ENCODE measurements around the gene OTOGL.
"Not testable (repeated sequence)": the region's sequence is repeated elsewhere in the genome, so short reads cannot be mapped to it uniquely, and the experiment has no call there.

The OTOGL gene

DNA sequence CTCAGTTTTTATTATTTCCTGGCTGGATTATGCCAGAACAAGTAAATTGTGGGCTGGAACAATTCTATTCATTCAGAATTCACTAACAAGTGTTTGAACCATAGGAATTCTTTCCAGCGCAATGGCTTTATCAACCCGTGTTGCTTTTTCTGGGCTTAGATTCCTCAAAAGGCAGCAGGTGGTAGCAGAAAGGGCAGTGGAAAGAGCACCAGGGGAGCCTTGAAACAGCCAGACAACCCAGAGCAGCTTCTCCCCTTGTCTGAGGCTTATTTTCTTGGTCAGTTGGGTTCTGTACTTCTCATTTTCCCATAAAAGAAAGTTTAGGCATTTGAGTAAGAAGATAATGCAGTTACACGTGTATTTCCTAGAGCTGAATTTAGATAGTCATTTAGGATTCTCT, 130.7 kb downstream of the OTOGL start:
- DNase-seq (ENCODE audit: low read depth): no peak

DNA sequence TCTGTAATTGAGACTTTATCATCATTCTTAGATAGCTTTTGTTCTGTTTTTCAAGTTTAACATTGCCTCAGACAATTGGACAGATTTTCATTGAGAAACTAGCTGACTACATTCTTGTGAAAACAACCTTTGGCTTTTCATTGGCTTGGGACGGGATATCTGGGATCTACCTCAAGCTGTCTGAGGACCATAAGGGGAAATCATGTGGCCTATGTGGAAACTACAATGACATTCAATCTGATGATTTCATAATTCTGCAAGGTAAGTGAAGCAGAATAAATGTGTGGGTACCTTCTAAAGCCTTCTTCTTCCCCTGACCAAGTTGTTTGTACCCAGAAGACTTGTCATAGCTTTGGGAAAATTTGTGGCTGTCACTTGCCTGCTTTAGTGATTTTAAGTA, 133.5 kb downstream of the OTOGL start:
- no peak for DNase-seq (ENCODE audit: low read depth)

DNA sequence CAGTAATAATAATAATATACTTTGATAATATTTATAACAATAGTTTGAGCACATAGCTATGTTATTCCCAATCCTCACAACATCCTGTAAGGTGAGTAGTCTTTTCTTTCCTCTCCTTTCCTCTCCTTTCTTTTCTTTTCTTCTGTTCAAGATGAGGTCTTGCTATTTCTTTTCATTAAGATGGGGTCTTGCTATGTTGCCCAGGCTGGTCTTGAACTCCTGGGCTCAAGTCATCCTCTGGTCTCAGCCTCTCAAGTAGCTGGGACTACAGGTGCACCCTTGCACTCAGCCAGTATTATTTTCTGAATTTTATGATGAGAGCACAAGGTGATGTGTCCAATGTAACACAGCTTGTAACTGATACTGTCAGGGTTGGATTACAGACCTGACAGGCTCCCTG, 134.6 kb downstream of the OTOGL start:
- DNase-seq (ENCODE audit: low read depth): no peak

DNA sequence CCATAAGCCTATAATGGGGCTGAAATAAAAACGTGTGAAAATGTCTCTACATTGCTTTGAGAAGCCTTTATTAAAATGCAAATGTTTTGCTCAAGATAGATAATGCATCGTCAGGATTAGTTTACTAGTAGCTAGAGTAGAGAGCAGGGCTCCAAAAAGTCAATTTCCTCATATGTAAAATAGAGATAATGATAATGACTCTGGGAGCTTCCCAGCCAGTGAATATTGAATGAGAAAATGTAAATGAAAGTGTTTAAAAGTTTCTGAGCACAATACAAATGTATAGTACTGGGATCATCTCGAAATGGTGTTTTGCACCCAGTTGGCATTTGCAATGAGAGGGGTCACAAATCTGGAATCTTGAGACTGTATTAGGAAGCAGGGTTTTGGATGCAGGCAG, 135.3 kb downstream of the OTOGL start:
- DNase-seq (ENCODE audit: low read depth): no peak

DNA sequence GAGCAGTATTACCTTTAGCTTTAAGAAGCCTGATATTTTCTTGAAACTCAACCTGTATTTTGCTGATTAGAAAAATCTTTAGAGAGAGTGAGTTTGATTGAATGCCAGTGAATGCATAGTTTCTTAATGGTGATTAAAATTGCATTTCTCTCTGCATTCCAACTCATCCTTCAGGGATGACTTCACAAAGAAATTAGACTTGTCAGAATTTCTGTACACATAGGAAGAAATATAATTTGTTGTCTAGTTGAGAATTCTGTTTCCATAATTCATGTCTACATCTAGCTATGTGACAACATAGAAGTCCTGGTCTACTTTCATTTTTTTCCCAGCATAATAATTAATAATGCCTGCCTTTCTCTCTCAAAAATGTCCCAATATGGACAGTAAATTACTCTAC, 136.6 kb downstream of the OTOGL start:
- DNase-seq (ENCODE audit: low read depth): no peak

DNA sequence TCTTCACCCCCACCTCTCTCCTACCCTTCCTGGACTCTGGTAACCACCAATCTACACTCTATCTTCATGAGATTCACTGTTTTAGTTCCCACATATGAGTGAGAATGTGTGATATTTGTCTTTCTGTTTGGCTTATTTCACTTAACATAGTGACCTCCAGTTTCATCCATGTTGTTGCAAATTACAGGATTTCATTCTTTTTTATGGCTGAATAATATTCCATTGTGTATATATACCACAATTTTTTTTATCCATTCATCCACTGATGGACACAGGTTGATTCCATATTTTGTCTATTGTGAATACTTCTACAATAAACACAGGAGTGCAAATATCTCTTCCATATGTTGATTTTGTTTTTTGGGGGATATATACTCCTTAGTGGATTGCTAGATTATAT, 140.5 kb downstream of the OTOGL start:
- no peak for DNase-seq (ENCODE audit: low read depth)

DNA sequence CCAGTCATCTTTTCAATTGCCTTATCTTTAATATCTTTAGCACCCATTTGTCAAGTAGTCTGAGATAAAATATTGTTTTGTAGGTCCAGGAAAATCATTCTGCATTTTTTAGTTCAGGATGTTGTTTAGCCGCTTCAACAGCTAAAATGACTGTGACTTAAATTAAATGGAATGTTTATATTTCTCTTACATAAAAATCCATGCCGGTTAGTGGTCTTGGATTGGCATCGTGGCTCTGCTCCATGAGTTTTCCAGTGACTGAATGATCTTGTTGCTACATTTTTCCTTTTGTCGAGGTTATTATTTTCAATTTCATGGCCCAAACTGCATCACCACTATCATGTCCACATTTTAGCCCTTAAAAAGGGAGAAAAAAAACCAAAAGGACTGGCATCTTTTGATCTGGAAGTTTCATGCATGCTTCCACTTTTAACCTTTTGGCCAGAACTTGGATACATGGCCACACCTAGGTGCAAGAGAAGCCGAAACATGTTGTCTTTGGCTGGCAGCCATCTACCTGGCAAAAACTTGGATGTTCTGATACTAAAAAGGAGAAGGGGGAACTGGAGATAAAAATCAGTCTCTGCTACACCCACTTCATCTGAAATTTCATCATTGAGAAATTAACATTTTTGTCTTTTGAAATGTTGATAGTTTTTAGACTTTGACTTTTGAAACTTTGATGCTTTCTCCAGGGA, 142.4 kb downstream of the OTOGL start:
- DNase-seq (ENCODE audit: low read depth): no peak

DNA sequence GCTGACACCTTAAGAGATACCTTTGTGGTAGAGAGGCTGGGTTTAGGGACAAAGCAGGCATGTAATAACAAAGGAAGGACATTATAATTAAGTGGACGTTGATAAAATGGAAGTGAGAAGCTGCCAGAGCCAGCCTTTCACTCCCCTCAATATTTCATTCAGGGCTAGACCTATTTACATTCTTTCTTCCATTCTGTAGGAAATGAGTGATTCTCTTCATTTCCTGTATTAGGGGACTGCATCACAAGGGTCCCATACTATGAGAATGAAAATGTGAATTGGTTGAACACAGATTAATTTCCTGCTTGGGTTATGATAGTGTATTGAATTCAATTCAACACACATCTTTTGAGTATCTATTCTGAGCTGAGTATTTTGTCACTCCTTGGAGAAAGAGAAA, 143.0 kb downstream of the OTOGL start:
- DNase-seq (ENCODE audit: low read depth): no peak

DNA sequence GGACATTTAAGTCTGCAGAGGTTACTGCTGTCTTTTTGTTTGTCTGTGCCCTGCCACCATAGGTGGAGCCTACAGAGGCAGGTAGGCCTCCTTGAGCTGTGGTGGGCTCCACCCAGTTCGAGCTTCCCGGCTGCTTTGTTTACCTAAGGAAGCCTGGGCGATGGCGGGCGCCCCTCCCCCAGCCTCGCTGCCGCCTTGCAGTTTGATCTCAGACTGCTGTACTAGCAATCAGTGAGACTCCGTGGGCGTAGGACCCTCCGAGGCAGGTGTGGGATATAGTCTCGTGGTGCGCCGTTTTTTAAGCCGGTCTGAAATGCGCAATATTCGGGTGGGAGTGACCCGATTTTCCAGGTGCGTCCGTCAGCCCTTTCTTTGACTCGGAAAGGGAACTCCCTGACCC, 150.2 kb downstream of the OTOGL start:
- DNase-seq (ENCODE audit: low read depth): not testable (repeated sequence)

DNA sequence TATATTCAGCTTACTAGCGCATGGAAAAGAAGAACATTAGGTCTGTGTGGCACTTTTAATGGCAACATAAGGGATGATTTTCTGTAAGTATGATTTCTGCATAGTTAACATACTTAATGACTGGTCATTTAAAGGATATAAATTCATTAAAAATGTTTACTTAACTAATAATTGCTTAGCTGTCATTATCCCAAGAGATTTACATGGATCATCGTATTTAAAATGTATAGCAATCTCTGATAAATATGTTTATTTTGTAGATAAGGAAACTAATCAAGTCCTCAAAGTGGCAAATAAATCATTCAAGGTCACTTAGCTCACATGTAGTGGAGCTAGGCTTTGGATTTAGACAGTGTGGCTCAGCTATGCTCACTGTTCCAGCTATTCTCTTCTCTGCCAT, 158.6 kb downstream of the OTOGL start:
- DNase-seq (ENCODE audit: low read depth): no peak

DNA sequence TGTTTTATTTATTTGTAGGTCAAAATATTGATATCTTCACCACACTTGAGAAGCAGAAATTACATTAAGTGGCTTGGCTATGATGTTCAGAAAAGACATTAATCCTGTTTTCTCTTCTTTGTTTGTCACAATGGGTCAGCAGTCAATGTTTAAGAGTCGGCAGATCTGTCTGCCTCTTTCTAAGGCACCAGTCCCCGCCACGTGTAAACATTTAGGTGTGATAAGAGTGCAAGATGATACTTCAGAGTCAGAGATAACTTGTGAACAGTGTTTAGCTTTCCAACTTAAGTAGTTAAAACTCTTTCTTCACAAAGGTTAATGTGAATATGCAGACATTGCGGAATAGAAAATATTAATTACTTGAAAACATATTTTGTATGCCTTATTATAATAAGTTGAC, 160.9 kb downstream of the OTOGL start:
- no peak for DNase-seq (ENCODE audit: low read depth)

DNA sequence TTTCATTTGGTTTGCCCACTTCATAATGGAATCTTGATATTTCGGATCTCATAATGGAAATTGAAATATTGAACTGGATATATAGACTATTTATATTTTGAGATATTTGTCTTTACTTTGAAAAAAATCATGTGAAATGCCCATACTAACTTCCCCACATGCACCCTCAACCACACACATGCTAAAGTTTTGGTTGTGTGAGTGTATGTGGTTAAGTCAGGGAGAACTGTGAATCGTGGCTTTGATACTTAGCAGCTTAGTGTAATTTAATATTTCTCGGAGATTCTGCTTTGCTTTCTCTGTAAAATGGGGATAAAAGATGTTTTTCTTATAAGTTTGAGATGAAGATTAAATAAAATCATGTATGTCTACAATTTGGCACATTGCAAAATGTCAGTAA, 162.1 kb downstream of the OTOGL start:
- DNase-seq (ENCODE audit: low read depth): no peak

DNA sequence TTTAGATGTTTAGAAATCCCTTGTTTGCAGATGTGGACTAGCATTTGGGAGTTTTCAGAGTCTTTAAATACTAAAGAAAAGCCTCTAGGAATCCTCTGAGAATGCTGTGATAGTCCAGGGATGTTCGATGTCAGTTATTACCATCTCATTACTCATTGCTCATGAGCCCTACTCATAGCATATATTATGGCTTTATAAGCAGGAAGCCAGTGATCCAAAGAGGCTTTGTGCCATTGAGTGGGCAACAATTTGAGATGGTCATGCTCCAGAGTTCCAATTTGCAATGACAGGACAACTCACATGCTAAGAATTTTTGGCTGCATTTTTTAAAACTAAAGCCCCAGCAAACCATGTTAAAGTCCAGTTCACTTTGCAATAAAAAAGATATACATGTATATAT, 163.0 kb downstream of the OTOGL start:
- no peak for DNase-seq (ENCODE audit: low read depth)

DNA sequence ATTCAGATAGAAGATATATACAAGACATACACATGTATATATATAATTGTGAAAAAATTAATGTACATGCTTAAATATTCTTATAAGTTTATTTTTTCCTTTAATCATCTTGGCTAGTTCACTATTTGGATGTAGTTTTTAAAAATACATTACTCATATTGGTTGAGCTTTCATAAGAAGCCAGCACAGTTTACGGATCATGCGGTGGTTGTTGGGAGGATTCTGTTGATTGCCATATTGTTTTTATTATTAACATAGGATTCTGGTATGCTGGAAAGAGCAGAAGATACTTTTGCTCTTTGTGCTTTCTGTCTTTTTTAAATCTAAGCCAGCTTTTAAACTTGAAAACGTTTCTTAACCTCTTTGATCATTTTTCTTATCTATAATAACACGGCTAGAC, 163.4 kb downstream of the OTOGL start:
- no peak for DNase-seq (ENCODE audit: low read depth)

DNA sequence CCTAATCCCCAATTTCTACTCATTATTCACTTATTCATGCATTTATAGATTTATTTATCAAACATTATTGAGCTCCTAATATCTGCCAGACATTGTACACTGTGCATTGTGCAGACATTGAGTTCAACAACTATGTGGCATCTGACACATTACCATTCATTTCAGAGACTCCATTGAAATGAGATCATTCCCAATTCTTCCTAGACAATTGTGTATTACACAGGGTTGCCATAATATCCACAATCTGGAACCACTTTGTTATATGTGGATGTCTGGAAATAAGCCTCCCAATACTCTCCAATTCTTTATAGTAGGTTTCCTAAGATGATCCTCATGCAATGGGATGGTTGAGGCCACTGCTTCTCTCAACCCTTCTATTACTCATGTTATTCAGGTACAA, 165.0 kb downstream of the OTOGL start:
- no peak for DNase-seq (ENCODE audit: low read depth)

DNA sequence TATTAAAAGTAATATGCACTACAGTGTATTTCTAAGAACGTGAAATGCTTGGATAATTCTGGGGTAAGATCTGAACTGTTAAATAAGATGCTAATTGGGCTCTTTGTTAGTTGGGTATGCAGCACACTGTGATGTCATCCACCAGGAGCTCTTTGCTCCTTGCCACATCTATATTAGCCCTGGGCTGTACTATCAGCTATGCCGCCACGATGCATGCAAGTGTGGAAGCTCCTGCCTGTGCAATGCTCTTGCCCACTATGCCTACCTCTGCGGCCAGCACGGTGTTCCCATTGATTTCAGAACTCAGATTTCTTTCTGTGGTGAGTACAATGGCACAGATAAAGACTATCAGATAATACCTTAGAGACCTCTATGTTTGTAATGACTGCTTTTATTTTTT, 165.6 kb downstream of the OTOGL start:
- DNase-seq (ENCODE audit: low read depth): no peak

DNA sequence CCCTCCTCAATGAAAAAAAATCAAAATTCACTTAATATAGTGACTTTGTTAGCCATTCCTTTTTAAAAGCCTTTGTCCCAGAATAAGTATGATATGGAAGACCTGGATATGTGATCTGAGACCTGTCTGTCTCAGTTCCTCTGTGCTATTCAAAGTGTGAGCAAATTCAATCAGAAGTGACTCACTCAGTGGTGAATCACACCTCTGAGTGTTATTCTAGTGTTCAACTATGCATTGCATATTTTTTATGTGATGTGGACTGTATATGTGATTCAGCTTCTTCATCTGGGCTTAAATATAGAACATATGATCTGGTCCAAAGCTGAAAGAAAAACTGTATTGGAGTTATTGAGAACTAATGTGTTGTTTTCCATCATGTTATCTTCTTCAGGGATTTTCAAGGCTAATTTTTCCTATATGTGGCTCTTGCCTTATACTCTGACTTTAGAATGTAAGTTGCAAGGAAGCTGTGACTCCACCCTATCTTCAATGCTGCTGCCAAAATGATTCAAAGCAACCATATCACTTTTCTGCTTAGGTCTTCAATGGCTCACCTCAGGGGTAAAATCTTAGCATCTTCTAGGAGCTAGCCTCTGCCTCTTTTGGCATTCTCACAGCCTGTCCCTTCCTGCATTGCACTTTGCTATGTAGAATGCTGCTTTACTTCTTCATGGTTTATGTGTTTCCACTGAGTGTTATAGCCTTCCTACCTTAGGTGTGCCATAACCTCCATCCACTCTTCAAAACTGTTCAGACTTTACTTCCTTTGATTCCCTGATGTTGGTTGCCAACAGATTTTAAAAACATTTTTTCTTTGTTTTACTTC, 169.8 kb downstream of the OTOGL start:
- no peak for DNase-seq (ENCODE audit: low read depth)

DNA sequence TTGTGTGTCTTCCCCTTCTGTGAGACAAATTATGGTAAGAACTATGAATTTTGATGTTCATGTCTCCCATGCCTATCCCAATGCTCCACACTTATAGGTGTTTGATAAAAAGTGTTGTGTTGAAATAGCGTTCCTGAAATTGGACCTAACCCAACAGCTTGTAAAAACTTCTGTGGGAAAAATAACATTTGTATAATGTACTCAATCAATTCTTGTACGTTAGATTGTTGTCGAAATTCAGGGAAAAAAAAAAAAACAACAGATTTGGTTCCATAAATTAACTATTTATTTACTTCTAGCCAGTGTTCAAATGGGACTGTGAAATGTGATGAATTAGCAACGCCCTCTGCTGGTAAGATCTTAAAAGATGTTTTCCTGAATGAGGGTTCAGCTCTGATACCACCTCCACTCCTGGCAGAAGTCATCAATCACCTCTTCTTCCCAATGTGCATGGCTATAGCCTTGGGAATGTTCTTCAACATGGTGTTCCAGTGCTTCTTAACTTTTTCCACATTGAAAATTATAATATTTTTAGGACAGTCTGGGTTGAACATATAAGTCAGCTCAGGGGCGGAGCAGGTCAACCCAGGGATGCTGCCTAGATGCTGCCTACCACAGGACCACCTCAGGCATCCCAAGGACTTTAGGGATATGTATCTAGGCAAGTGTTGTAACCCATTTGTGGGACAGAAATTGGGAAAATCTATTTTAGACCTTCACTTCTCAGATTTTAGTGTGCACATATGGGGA, 170.6 kb downstream of the OTOGL start:
- no peak for DNase-seq (ENCODE audit: low read depth)

DNA sequence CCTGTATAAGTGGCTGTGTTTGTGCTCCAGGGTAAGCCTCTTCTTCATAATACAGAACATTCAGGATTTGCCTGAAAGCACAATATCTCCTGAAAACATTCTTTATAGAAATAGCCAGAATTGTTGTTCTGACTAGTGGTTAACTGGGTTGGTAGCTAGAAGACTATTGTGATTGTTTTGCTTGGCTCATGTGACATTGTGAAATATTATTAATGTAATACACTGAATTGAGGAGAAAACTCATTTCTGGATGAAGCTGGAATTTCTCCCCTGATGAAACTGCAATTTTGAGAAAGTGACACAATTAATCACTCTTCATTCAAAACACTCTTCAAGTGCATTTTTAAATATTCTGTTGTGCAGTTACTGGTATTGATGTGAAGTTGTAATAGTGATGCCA, 172.4 kb downstream of the OTOGL start:
- no peak for DNase-seq (ENCODE audit: low read depth)

DNA sequence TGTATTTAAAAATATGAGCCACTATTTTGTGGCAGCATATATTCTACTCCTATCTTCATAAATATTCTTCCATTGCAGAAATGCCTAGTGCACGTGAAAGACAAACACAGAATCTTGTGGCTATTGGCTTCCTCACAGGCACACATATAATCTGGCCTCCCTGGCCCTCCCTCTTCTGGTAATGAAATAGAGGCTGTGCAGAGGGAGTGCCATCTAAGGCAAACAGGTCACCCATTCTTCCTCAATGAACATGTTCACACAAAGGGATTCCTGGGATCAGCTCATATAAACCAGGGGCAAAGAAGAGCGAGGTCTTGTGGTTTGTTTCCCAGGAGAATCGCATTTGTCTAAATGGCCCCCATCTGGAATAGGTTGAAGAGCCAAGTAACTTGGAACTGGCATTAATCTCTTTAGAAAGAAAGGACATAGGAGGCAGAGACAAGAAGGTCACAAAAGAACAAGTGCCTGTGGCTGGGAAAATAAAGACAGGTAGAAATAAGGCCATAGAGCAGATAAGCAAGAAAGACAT, 173.1 kb downstream of the OTOGL start:
- no peak for DNase-seq (ENCODE audit: low read depth)

DNA sequence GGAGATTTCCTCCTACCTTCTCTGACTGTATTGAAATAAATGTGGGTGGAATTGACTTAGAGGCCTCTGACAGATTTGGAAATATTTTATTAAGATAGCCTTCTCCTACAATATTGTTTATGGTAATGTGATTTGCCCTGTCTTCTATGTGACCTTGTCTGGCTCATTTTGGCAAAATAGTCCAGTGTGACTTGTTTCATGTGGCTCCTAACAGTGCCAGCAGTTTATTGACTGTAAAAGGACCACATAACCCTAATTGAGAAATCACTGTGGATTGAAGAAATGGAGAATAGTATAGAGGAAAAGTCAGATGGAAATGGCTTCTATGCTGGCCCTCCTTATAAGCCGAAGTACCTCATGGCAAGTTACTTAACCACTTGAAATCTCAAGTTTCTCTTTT, 173.8 kb downstream of the OTOGL start:
- DNase-seq (ENCODE audit: low read depth): no peak

DNA sequence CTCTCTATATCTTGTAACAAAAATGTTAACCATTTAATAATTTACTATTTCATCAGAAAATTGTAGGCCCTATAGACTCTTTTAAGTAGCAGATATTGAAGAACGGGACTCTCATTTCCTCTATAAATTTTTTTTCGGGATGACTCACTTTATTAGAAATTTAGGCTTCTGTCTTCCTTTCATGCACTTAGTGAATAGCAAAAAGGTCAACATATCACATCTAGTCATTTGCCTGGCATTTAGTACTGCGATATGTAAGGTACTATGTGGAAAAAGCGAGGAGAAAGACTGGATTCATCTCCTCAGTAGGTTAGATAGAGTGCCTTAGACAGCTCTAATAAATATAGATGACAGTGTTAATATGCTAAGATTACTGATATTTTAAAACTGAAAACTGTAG, 178.4 kb downstream of the OTOGL start:
- DNase-seq (ENCODE audit: low read depth): no peak

DNA sequence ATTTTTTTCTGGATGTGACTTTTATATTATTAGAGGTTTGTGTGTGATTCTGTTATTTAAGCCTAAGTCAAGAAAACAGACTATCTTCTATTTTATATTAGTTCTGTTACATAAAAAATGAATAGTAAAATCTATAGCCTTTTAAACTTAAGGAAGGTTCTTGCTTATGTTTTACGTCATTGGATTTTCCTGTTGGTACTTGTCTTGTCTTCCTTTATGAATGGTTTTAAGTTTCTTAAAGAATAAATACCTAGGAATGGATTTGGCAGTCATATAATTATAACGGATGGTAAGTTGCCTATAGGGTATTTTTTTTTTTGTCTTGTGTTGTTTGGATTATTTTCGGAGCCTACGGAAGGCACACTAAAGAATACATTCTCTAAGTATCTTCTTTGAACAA, 182.9 kb downstream of the OTOGL start:
- no peak for DNase-seq (ENCODE audit: low read depth)
